Nephron progenitor cell (in vitro differentiated cells): Measurements from ENCODE around the gene CAMKMT.

Source experiments
- DNase-seq: peaks from one replicate; pipeline ENCODE4 v3.0.0; 2021
- H3K27ac Mint-ChIP-seq: 2 replicates; pipeline ENCODE4 v1.8.0; 2021; ENCODE audit warnings: mild to moderate bottlenecking, moderate library complexity, mixed read lengths
- H3K27me3 Mint-ChIP-seq: 2 replicates; pipeline ENCODE4 v1.8.0; 2021; ENCODE audit warnings: mild to moderate bottlenecking, low read depth, mixed read lengths; ENCODE audit not compliant: poor library complexity
- H3K36me3 Mint-ChIP-seq: 2 replicates; pipeline ENCODE4 v1.8.0; 2021; ENCODE audit warnings: low read depth, mixed read lengths
- H3K4me1 Mint-ChIP-seq: 2 replicates; pipeline ENCODE4 v1.8.0; 2021; ENCODE audit warnings: mixed read lengths
- H3K4me3 Mint-ChIP-seq: 2 replicates; pipeline ENCODE4 v1.8.0; 2021; ENCODE audit warnings: mild to moderate bottlenecking, moderate library complexity, mixed read lengths
- H3K9me3 Mint-ChIP-seq: 2 replicates; pipeline ENCODE4 v1.8.0; 2021; ENCODE audit warnings: mild to moderate bottlenecking, moderate library complexity, mixed read lengths
- TF ChIP-seq, protein P1 (sequence below): fragments of 200-600 bp; sonication (generic); IDR thresholded peaks from 2 replicates; pipeline ENCODE4 v1.5.0; 2021; ENCODE audit warnings: antibody characterized with exemption

The CAMKMT gene

DNA sequence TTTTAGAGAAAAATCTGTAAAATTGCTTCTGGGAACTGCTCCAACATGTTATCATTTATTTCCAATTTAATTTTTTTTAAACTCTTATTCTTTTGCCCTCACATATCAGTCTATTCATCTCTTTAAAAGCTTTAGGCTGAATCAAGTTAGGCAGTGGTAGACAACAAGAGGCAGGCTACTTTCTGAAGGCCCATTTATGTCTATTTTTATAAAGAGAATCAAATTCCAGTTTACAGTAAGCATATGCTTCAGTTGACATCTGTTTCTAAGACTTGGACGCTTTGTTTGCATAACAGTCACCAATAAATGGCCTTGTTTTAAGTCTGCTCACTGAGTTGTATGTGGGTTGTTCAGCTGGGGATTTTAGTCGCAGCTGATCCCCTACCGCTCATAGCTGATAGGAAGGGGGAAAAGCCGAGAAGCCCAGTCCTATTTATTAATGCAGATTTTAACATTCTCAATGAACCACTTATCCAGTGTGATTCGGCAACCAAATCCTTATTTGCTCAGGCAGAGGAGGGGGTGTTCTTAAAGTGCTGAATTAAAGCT, 319.3 kb downstream of the CAMKMT start:
- Mint-ChIP-seq H3K27ac (no peak overlapping the region), H3K36me3 (no peaks in the 10 kb centered on the region), H3K4me3 (no peak overlapping the region), H3K9me3 (no peaks in the 10 kb centered on the region), H3K4me1 (peaks cover 5% of the 10 kb centered on the region), H3K27me3 (peaks cover 46% of the 10 kb centered on the region)
- no peak for DNase-seq
- TF ChIP-seq, protein P1, sequence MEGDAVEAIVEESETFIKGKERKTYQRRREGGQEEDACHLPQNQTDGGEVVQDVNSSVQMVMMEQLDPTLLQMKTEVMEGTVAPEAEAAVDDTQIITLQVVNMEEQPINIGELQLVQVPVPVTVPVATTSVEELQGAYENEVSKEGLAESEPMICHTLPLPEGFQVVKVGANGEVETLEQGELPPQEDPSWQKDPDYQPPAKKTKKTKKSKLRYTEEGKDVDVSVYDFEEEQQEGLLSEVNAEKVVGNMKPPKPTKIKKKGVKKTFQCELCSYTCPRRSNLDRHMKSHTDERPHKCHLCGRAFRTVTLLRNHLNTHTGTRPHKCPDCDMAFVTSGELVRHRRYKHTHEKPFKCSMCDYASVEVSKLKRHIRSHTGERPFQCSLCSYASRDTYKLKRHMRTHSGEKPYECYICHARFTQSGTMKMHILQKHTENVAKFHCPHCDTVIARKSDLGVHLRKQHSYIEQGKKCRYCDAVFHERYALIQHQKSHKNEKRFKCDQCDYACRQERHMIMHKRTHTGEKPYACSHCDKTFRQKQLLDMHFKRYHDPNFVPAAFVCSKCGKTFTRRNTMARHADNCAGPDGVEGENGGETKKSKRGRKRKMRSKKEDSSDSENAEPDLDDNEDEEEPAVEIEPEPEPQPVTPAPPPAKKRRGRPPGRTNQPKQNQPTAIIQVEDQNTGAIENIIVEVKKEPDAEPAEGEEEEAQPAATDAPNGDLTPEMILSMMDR, result no peak

DNA sequence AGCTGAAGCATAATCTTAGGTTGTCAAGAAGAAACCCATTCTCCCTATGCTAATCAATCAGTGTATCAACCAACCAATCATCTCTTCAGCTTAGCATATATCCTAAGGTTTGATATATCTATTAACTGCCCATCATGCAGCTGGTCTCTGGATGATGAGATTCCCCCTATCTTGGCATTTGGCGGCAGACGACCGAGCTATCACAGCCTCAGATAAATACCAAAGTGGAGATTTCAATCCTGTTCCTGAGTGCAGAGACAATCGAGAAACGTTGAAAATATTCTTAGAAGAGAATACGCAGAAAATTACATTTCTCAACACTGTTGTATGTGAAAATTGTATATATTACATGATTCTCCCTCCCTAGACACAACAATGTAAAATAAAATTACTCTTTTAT, 320.7 kb downstream of the CAMKMT start:
- no peak overlapping the region for H3K27ac Mint-ChIP-seq
- TF ChIP-seq, protein P1, result no peak
- H3K9me3 Mint-ChIP-seq, result no peaks in the 10 kb centered on the region
- peaks cover 46% of the 10 kb centered on the region for H3K27me3 Mint-ChIP-seq
- peaks cover 5% of the 10 kb centered on the region for H3K4me1 Mint-ChIP-seq
- no peak for DNase-seq
- H3K36me3 Mint-ChIP-seq, result no peaks in the 10 kb centered on the region
- H3K4me3 Mint-ChIP-seq, result no peak overlapping the region

DNA sequence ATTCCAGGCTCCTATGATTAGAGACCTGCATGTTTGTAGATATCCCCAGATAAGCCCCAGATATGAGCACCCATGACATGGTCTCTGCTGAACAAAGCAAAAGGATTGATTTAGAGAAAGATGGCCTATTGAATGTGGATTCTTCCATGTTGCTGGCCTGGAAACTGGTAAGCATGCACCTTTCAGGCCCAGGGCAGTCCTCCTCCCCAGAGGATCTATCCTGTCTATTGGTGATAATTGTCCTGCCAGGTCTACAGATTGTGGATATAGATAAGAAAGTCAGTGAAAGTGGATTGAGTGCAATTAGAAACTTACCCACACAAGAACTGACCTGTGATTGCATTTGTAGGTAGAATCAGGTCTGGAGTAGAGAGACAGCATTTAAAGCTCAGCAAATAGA, 322.8 kb downstream of the CAMKMT start:
- no peaks in the 10 kb centered on the region for H3K9me3 Mint-ChIP-seq
- peaks cover 5% of the 10 kb centered on the region for H3K4me1 Mint-ChIP-seq
- H3K27ac Mint-ChIP-seq, result no peak overlapping the region
- H3K36me3 Mint-ChIP-seq, result no peaks in the 10 kb centered on the region
- DNase-seq, result no peak
- peaks cover 36% of the 10 kb centered on the region for H3K27me3 Mint-ChIP-seq
- H3K4me3 Mint-ChIP-seq, result no peak overlapping the region
- TF ChIP-seq, protein P1, result no peak

DNA sequence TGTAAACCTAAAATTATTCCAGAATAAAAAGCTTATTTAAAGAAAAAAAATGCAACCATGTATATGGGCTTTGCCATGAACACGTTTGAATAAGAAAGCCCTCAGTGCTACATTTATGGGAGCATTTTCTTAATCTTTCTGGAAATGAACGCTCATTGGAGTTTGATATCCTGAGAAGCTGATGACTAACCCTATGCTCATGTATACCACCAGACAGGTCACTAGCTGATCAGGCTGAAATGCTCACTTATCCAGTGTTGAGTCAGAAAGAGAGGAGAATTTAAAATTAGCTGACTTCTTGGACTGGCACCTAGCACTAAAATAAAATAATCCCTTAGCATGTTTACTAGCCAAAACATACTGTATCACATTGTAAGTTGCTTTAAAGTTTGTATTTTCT, 324.8 kb downstream of the CAMKMT start:
- DNase-seq, result no peak
- Mint-ChIP-seq H3K36me3 (no peaks in the 10 kb centered on the region), H3K9me3 (no peaks in the 10 kb centered on the region), H3K4me3 (no peak overlapping the region), H3K27ac (no peak overlapping the region), H3K27me3 (peaks cover 22% of the 10 kb centered on the region), H3K4me1 (no peaks in the 10 kb centered on the region)
- TF ChIP-seq, protein P1, result no peak

DNA sequence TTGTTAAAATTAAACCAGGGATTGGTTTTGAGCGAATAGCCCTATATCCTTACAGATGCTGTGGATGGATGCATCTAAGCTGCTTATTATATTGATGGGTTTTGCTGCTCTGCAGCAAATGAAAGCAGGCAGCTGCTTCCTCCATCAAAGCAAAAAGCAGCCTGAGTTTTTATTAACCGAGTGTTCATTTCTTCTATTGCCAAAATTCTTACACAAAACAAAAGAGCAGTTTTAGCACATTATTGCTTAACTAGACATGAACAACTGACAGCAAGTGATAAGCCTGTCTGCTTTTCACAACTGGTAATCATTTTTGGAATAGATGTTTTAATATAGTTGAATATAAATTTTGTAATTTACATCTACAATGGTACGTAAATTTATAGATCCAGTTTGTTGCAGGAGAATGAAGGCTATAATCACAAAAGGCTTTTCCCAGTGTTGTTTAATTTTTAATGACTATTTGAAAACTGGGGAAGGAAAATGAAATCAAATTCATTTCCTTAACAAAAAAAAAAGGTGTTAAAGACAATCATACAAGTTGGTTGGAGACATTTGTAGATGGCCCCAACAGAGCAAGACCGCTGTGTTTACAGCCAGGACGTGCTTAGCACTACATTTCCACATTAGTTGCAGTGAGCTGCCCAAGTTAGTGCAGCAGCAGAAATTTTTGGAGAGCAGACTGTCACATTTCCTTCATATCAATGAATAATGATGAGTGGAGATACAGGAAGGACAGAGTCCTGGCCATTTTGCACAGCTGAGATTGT, 326.1 kb downstream of the CAMKMT start:
- no peaks in the 10 kb centered on the region for H3K36me3 Mint-ChIP-seq
- DNase-seq, result no peak
- H3K27me3 Mint-ChIP-seq, result peaks cover 16% of the 10 kb centered on the region
- H3K4me3 Mint-ChIP-seq, result no peak overlapping the region
- TF ChIP-seq, protein P1, result no peak
- H3K9me3 Mint-ChIP-seq, result no peaks in the 10 kb centered on the region
- H3K27ac Mint-ChIP-seq, result no peak overlapping the region
- no peaks in the 10 kb centered on the region for H3K4me1 Mint-ChIP-seq
